K562 (cell line): ENCODE results near the gene ACBD6. TPM values are rescaled to one million over a fixed set of nuclear protein-coding genes. Genes with fewer than 3 reads are reported as not detected.

Experiments used
- ATAC-seq: fragments of 200-7000 bp; cut with Tn5 transposase; 3 replicates; pipeline ENCODE4 v1.9.1; 2020; ENCODE audit warnings: moderate library complexity
- BruUV-seq: library from RNA; stranded (reverse); fragments of 400-500 nt; replicated peaks from 2 replicates; lab custom pipeline; 2021; lab: Mats Ljungman, UMichigan
- CTCF ChIA-PET: fragments of 300-600 bp; formaldehyde crosslinking; extraction: SDS; loops from one replicate; lab custom pipeline; 2021; ENCODE audit warnings: low intra/inter-chr PET ratio; lab: Yijun Ruan, JAX
- POLR2A ChIA-PET: fragments of 300-600, 350-650 bp; sonication (Branson Sonifier 250); formaldehyde crosslinking; extraction: SDS; loops from one replicate; lab custom pipeline; 2021; ENCODE audit warnings: antibody characterized with exemption, inconsistent platforms; lab: Yijun Ruan, JAX
- DNase-seq, 4 experiments: peaks; one replicate each; pipeline versions ENCODE4 v3.0.0 to v3.0.0-alpha.2; 2011 to 2018; ENCODE audit warnings: low spot score in 3 of 4, mixed read lengths in 3 of 4; ENCODE audit errors: extremely low read depth in 1 of 4
- FAIRE-seq: peaks from 2 replicates; lab custom pipeline; 2011; peaks lifted over from hg19 to GRCh38; lab: Jason Lieb, UNC
- H2AFZ ChIP-seq: 2 replicates; pipeline ENCODE4 v1.6.0; 2011; ENCODE audit warnings: low read depth, low read length, control low read depth, inconsistent platforms
- H3K27ac ChIP-seq: fragments of 200-600 bp; 3 replicates; pipeline ENCODE4 v1.8.0; 2011; ENCODE audit warnings: low read depth, mild to moderate bottlenecking, control low read depth, inconsistent platforms, low read length, moderate library complexity, mixed read lengths; ENCODE audit errors: extremely low read depth
- H3K27me3 ChIP-seq, 2 experiments: fragments of 300-600 bp in 1 of 2; 2 replicates in 1 of 2; 3 replicates in 1 of 2; pipeline versions ENCODE4 v1.6.0 to v1.8.0; 2011; ENCODE audit warnings: inconsistent platforms in 2 of 2, low read length in 2 of 2, mild to moderate bottlenecking in 1 of 2, mixed read lengths in 1 of 2, moderate library complexity in 1 of 2; ENCODE audit not compliant: control insufficient read depth in 2 of 2, insufficient read depth in 2 of 2
- H3K36me3 ChIP-seq: fragments of 300-600 bp; 3 replicates; pipeline ENCODE4 v1.8.0; 2011; ENCODE audit warnings: mild to moderate bottlenecking, low read length, inconsistent platforms; ENCODE audit not compliant: control insufficient read depth, insufficient read depth
- H3K4me1 ChIP-seq, 2 experiments: fragments of 200-600 bp in 1 of 2; replicated peaks in 1 of 2; 2 replicates in 1 of 2; 3 replicates in 1 of 2; pipeline versions ENCODE4 v1.5.1 to v1.8.0; 2011; ENCODE audit warnings: inconsistent platforms in 2 of 2, low read length in 2 of 2, mild to moderate bottlenecking in 1 of 2, mixed read lengths in 1 of 2, moderate library complexity in 1 of 2; ENCODE audit not compliant: control insufficient read depth in 2 of 2, insufficient read depth in 2 of 2
- H3K4me2 ChIP-seq: 2 replicates; pipeline ENCODE4 v1.6.1; 2011; ENCODE audit warnings: low read length, control low read depth, inconsistent platforms, mixed read lengths; ENCODE audit not compliant: insufficient read depth
- H3K4me3 ChIP-seq: fragments of 200-600 bp; sonication (generic), shearing (Covaris generic); 2 replicates; pipeline ENCODE4 v1.5.1; 2016; ENCODE audit warnings: control low read depth, inconsistent platforms
- H3K79me2 ChIP-seq: fragments of 200-600 bp; 3 replicates; pipeline ENCODE4 v1.8.0; 2011; ENCODE audit warnings: low read length, inconsistent platforms; ENCODE audit not compliant: control insufficient read depth, insufficient read depth
- H3K9ac ChIP-seq, 2 experiments: 2 replicates each; pipeline versions ENCODE4 v1.6.0 to v1.6.1; 2011; ENCODE audit warnings: low read depth in 2 of 2, low read length in 2 of 2, control low read depth in 1 of 2, inconsistent platforms in 1 of 2, mild to moderate bottlenecking in 1 of 2, mixed read lengths in 1 of 2; ENCODE audit not compliant: insufficient read depth in 1 of 2
- H3K9me1 ChIP-seq: one replicate; pipeline ENCODE4 v1.6.0; 2011; ENCODE audit warnings: inconsistent platforms, mild to moderate bottlenecking, low read length, moderate library complexity; ENCODE audit not compliant: control insufficient read depth, insufficient read depth
- H3K9me3 ChIP-seq: replicated peaks from 2 replicates; pipeline ENCODE4 v1.5.1; 2011; ENCODE audit warnings: low read depth, low read length, inconsistent platforms; ENCODE audit not compliant: control insufficient read depth, insufficient read depth
- H4K20me1 ChIP-seq: replicated peaks from 2 replicates; pipeline ENCODE4 v1.6.1; 2011; ENCODE audit warnings: low read length, inconsistent platforms, mixed read lengths; ENCODE audit not compliant: control insufficient read depth, insufficient read depth
- GTF2A2 ChIP-seq: IDR thresholded peaks from 2 replicates; pipeline ENCODE4 v1.6.1; 2016; ENCODE audit warnings: mild to moderate bottlenecking, missing genetic modification characterization, missing compliant biosample characterization
- POLR2AphosphoS2 ChIP-seq: IDR thresholded peaks from 2 replicates; pipeline ENCODE4 v1.6.1; 2012; ENCODE audit warnings: low read length, improper control_type of control experiment
- SAP30 ChIP-seq: fragments of 200-600 bp; sonication (generic); IDR thresholded peaks from 2 replicates; pipeline ENCODE4 v1.6.1; 2012; ENCODE audit warnings: borderline replicate concordance, low read depth, mild to moderate bottlenecking, moderate library complexity, low read length, control low read depth, inconsistent platforms; ENCODE audit not compliant: insufficient read depth, poor library complexity, severe bottlenecking
- SMAD4 ChIP-seq: fragments of 250-450 bp; sonication (Bioruptor Pico); conservative IDR thresholded peaks from 2 replicates; pipeline ENCODE4 v1.8.0; 2021; ENCODE audit warnings: inconsistent platforms, mild to moderate bottlenecking, moderate library complexity
- ZKSCAN8 ChIP-seq: fragments of 200-800 bp; sonication (Bioruptor generic); IDR thresholded peaks from 2 replicates; pipeline ENCODE4 v1.6.1; 2016; ENCODE audit warnings: missing genetic modification characterization, missing compliant biosample characterization
- in situ Hi-C: fragments of 300-500 bp; cut with MboI; formaldehyde crosslinking; loops from 4 replicates; pipeline ENCODE4 v1.15.0; 2018; ENCODE audit warnings: inconsistent platforms, mixed read lengths
- intact Hi-C: fragments of 100-400 bp; cut with micrococcal nuclease; formaldehyde crosslinking; loops from 2 replicates; pipeline ENCODE4 v1.14.2; 2022
- polyA plus RNA-seq, 8 experiments: library from polyadenylated mRNA; depleted of rRNA in 4 of 8; stranded (reverse) in 5 of 8; unstranded in 3 of 8; fragments of >200 nt; fragmentation: Nextera tagmentation in 2 of 8; fragmentation: Illumina TruSeq in 1 of 8; extraction: Ambion mirVana in 2 of 8; extraction: Trizol in 1 of 8; gene quantifications; 2 replicates each; pipeline versions ENCODE4 v1.2.1 to v1.2.3, GENCODE V29; 2011 to 2014; ENCODE audit warnings: inconsistent platforms in 1 of 8, missing spikeins in 1 of 8
- total RNA-seq, 7 experiments: library from RNA; depleted of rRNA in 6 of 7; stranded (reverse); fragments of >200 nt in 6 of 7; fragmentation: Illumina TruSeq in 2 of 7; extraction: Trizol in 2 of 7; gene quantifications; 2 replicates each; pipeline versions ENCODE4 v1.2.1 to v1.2.3, GENCODE V29; 2011 to 2021; ENCODE audit warnings: low replicate concordance in 1 of 7
- TF ChIP-seq, protein P1 (sequence below): fragments of 200-800 bp; sonication (Bioruptor generic); IDR thresholded peaks from 2 replicates; pipeline ENCODE4 v1.6.1; 2017; ENCODE audit warnings: missing genetic modification characterization, missing compliant biosample characterization
- TF ChIP-seq, protein P2 (sequence below): fragments of 450-650 bp; formaldehyde crosslinking; IDR thresholded peaks from 2 replicates; pipeline ENCODE4 v1.4.0; 2020; ENCODE audit warnings: mild to moderate bottlenecking, mixed read lengths

ACBD6 gene
- total and polyA plus RNA-seq, 9 of the 15 experiments (the other 6 are each of a cell fraction or from before 2014, with no cell fraction given), result 16.9 to 107 (median 77.7) TPM

DNA sequence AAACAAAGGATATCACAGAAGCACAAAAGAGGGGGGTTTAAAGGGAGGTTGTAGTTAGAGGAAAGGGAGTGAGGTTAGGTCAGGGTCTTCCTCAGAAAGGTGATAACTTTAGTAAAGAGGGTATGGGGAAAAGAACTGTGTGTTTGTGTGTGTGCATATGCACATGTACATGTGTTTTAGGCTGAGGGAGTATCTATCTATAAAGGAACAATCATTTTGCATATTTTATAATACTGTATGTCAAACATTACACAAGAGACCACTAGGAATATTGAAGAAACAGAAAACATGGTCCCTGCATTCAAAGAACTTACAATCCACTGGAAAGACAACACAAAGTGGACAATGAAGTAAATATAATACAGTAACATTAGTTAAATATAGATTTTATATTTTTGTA, 132.2 kb downstream of the ACBD6 start:
- H3K4me3 ChIP-seq, result no peak overlapping the region
- DNase-seq, result no peak
- ChIA-PET POLR2A (no interaction called here), CTCF (no interaction called here)
- no peaks in the 10 kb centered on the region for H3K9me1 ChIP-seq
- no peaks in the 10 kb centered on the region for H3K4me1 ChIP-seq
- no peaks in the 10 kb centered on the region for H4K20me1 ChIP-seq
- no peaks in the 10 kb centered on the region for H3K27me3 ChIP-seq
- intact Hi-C loops (no loop called here), in situ Hi-C loops (no loop called here)
- H3K9ac ChIP-seq, result no peak overlapping the region
- no peak for FAIRE-seq
- H3K9me3 ChIP-seq, result no peaks in the 10 kb centered on the region
- BruUV-seq, result no TSS peak
- no peaks in the 10 kb centered on the region for H3K79me2 ChIP-seq
- TF ChIP-seq ZKSCAN8 (CRISPR knock-in tag) (no peak), SAP30 (no peak), SMAD4 (CRISPR knock-in tag) (no peak), GTF2A2 (no peak), POLR2AphosphoS2 (no peak)
- TF ChIP-seq, protein P1, sequence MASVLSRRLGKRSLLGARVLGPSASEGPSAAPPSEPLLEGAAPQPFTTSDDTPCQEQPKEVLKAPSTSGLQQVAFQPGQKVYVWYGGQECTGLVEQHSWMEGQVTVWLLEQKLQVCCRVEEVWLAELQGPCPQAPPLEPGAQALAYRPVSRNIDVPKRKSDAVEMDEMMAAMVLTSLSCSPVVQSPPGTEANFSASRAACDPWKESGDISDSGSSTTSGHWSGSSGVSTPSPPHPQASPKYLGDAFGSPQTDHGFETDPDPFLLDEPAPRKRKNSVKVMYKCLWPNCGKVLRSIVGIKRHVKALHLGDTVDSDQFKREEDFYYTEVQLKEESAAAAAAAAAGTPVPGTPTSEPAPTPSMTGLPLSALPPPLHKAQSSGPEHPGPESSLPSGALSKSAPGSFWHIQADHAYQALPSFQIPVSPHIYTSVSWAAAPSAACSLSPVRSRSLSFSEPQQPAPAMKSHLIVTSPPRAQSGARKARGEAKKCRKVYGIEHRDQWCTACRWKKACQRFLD (CRISPR knock-in tag), result no peak
- TF ChIP-seq, protein P2, sequence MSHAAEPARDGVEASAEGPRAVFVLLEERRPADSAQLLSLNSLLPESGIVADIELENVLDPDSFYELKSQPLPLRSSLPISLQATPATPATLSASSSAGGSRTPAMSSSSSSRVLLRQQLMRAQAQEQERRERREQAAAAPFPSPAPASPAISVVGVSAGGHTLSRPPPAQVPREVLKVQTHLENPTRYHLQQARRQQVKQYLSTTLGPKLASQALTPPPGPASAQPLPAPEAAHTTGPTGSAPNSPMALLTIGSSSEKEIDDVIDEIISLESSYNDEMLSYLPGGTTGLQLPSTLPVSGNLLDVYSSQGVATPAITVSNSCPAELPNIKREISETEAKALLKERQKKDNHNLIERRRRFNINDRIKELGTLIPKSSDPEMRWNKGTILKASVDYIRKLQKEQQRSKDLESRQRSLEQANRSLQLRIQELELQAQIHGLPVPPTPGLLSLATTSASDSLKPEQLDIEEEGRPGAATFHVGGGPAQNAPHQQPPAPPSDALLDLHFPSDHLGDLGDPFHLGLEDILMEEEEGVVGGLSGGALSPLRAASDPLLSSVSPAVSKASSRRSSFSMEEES (CRISPR knock-in tag), result no peak
- no peaks in the 10 kb centered on the region for H3K36me3 ChIP-seq
- no peak overlapping the region for H3K4me2 ChIP-seq
- no peak overlapping the region for H2AFZ ChIP-seq
- no peak for ATAC-seq
- H3K27ac ChIP-seq, result no peak overlapping the region
